Measurements from ENCODE around the gene TRAPPC6A. TPM values are rescaled to one million over a fixed set of nuclear protein-coding genes. Genes with fewer than 3 reads are reported as not detected.

The TRAPPC6A gene
- polyA plus RNA-seq, 1 donor, result 50.2 TPM

DNA sequence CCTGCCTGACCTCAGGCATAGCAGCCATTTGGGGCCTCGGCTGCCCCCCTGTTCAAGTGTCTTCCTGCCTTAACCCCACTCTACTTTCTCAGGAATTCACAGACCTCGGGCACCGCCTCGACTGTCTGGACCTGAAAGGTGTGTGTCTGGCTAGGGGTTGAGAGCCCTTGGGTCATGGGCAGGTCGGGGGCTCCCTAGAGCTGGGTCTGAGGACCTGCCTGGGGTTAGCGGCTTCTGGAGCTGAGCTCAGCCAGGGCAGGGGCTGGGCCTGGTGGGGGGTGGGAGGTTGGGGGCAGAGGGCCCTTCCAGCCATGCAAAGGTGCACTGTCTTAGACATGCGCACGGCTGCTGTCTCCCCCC is 37.9 kb downstream of the TRAPPC6A start:
- Histone ChIP-seq H3K27ac (ENCODE audit: low read length) (no peak overlapping the region), H3K4me1 (ENCODE audit: control insufficient read depth, insufficient read depth, low read length) (no peaks in the 10 kb centered on the region), H3K36me3 (ENCODE audit: control insufficient read depth, insufficient read depth, low read length) (peaks cover 52% of the 10 kb centered on the region), H3K4me3 (ENCODE audit: low read length) (no peak overlapping the region), H3K9me3 (ENCODE audit: control insufficient read depth, low read depth, low read length) (no peaks in the 10 kb centered on the region), H3K27me3 (ENCODE audit: control insufficient read depth, insufficient read depth, low read length) (no peaks in the 10 kb centered on the region)
- no peak for DNase-seq
- no CpG with 5 or more reads among the region's 8 CpGs for WGBS (ENCODE audit: insufficient coverage, low lambda C conversion rate)

GRCh38 chr19:45139286-45140143 is 38.5 kb downstream of the TRAPPC6A start:
- H3K4me1 ChIP-seq (ENCODE audit: control insufficient read depth, insufficient read depth, low read length), result no peaks in the 10 kb centered on the region
- no peak overlapping the region for H3K4me3 ChIP-seq (ENCODE audit: low read length)
- no peak for DNase-seq
- peaks cover 47% of the 10 kb centered on the region for H3K36me3 ChIP-seq (ENCODE audit: control insufficient read depth, insufficient read depth, low read length)
- H3K27me3 ChIP-seq (ENCODE audit: control insufficient read depth, insufficient read depth, low read length), result no peaks in the 10 kb centered on the region
- H3K27ac ChIP-seq (ENCODE audit: low read length), result no peak overlapping the region
- no peaks in the 10 kb centered on the region for H3K9me3 ChIP-seq (ENCODE audit: control insufficient read depth, low read depth, low read length)
- no CpG with 5 or more reads among the region's 24 CpGs for WGBS (ENCODE audit: insufficient coverage, low lambda C conversion rate)

DNA sequence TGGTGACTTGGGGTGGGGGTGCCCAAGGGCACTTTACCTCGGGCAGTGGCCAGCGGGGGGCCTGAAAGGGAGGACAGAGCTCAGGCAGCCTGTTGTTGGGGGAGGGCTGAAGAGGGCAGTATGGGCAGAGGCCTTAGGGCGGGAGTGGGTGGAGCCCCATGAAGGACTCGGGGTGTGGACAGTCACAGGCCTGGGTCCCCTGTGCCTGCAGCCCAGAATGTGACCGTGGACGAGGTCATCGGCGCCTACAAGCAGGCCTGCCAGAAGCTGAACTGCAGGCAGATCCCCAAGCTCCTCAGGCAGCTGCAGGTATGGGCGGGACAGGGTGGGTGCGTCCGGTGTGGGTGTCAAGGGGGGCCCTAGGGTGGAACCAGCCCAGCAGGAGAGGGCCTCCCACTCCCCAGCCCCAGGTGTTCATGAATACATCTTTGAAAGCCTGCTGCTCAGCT is 39.7 kb downstream of the TRAPPC6A start:
- peaks cover 44% of the 10 kb centered on the region for H3K36me3 ChIP-seq (ENCODE audit: control insufficient read depth, insufficient read depth, low read length)
- no peaks in the 10 kb centered on the region for H3K27me3 ChIP-seq (ENCODE audit: control insufficient read depth, insufficient read depth, low read length)
- H3K9me3 ChIP-seq (ENCODE audit: control insufficient read depth, low read depth, low read length), result no peaks in the 10 kb centered on the region
- no peaks in the 10 kb centered on the region for H3K4me1 ChIP-seq (ENCODE audit: control insufficient read depth, insufficient read depth, low read length)
- H3K4me3 ChIP-seq (ENCODE audit: low read length), result no peak overlapping the region
- no peak overlapping the region for H3K27ac ChIP-seq (ENCODE audit: low read length)
- no peak for DNase-seq
- WGBS (ENCODE audit: insufficient coverage, low lambda C conversion rate), result no CpG with 5 or more reads among the region's 11 CpGs

DNA sequence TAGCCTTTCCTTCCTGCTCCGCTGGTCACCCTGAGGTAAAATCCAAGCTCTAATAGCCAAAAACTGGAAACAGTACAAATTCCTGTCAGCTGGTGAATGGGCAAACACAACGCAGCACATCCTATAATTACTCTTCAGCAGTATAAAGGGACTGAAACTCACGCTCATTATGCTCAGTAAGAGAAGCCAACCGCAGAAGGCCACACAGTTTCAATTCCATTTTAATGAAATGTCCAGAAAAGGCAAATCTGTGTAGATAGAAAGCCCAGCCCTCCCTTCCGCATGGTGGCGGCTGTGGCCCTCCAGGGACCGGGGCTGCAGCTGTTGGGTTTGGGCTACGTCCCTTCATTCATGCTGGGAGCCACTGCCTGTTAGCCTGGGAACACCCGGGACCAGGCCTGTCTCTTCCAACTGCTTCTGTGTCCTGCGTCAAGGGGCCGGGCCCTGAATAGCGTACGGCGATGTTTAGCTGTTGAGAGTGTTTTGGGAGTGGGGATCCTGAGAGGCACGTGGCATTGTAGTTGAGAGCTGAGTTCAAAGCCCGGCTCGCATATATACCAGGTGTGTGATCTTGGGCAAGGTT is 40.8 kb downstream of the TRAPPC6A start:
- Histone ChIP-seq H3K4me3 (ENCODE audit: low read length) (no peak overlapping the region), H3K27ac (ENCODE audit: low read length) (no peak overlapping the region), H3K36me3 (ENCODE audit: control insufficient read depth, insufficient read depth, low read length) (peaks cover 33% of the 10 kb centered on the region), H3K4me1 (ENCODE audit: control insufficient read depth, insufficient read depth, low read length) (no peaks in the 10 kb centered on the region), H3K27me3 (ENCODE audit: control insufficient read depth, insufficient read depth, low read length) (no peaks in the 10 kb centered on the region), H3K9me3 (ENCODE audit: control insufficient read depth, low read depth, low read length) (no peaks in the 10 kb centered on the region)
- DNase-seq, result no peak
- WGBS (ENCODE audit: insufficient coverage, low lambda C conversion rate), result 80% methylated on average over 1 of the region's 17 CpGs

DNA sequence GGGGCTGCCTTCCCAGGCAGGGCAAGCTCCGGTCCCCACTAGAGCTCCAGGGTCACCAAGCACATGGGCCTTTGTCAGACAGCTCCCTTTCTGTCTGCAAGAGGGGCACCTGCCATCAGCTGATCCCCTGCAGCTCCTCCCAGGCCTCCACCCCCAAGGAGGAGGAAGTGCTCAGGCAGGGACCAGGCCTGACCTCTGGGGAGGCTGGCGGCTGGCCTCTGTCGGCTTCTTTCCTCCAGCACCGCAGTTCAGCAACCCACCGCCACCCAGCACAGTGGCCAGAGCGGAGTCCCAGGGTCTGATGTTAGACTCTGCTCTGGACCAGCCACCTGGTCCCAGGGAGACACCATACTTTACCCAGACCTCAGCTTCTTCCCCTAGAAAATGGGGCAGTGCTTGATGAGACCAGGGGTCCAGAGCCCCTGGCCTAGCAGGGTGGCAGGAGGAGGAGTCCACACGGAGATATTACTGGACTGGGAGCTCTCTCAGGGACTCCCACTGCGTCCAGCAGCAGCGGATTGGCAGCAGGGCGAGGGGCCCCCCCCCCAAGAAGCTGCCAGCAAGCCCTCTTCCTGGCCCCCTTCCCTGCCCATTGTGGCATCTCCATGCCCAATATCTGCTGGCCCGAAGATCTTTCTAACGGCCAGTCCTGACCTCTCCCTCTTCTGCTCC is 41.4 kb downstream of the TRAPPC6A start:
- H3K4me3 ChIP-seq (ENCODE audit: low read length), result no peak overlapping the region
- DNase-seq, result no peak
- H3K4me1 ChIP-seq (ENCODE audit: control insufficient read depth, insufficient read depth, low read length), result no peaks in the 10 kb centered on the region
- no CpG with 5 or more reads among the region's 12 CpGs for WGBS (ENCODE audit: insufficient coverage, low lambda C conversion rate)
- H3K36me3 ChIP-seq (ENCODE audit: control insufficient read depth, insufficient read depth, low read length), result peaks cover 27% of the 10 kb centered on the region
- no peaks in the 10 kb centered on the region for H3K27me3 ChIP-seq (ENCODE audit: control insufficient read depth, insufficient read depth, low read length)
- no peaks in the 10 kb centered on the region for H3K9me3 ChIP-seq (ENCODE audit: control insufficient read depth, low read depth, low read length)
- H3K27ac ChIP-seq (ENCODE audit: low read length), result no peak overlapping the region

- H3K9me3 ChIP-seq (ENCODE audit: control insufficient read depth, low read depth, low read length), result no peaks in the 10 kb centered on the region
- DNase-seq, result no peak
- H3K36me3 ChIP-seq (ENCODE audit: control insufficient read depth, insufficient read depth, low read length), result peaks cover 15% of the 10 kb centered on the region
- H3K27me3 ChIP-seq (ENCODE audit: control insufficient read depth, insufficient read depth, low read length), result no peaks in the 10 kb centered on the region
- peaks cover 2% of the 10 kb centered on the region for H3K4me1 ChIP-seq (ENCODE audit: control insufficient read depth, insufficient read depth, low read length)
- no peak overlapping the region for H3K4me3 ChIP-seq (ENCODE audit: low read length)
- H3K27ac ChIP-seq (ENCODE audit: low read length), result no peak overlapping the region
- WGBS (ENCODE audit: insufficient coverage, low lambda C conversion rate), result no CpG with 5 or more reads among the region's 21 CpGs
These were observed 42.7 kb downstream of the TRAPPC6A start for GRCh38 chr19:45135176-45135885.

DNA sequence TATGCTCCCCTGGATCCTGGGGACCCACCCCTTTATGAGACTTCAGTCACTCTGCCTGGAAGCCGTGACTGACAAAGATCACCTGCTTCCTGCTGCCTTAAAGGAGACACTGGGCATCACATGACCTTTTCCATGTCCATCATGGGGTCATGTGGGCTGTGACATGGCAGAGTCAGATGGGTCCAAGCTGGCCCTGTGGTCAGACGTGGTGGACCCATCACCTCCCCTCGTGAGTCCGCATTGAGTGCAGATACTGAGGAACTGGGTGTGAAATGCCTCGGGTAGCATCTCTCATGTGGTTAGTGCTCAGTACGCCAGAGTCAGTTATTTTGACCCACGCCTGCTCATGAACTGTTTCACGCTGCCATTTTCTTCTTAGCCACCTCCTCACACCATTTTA is 44.4 kb downstream of the TRAPPC6A start:
- Histone ChIP-seq H3K9me3 (ENCODE audit: control insufficient read depth, low read depth, low read length) (no peaks in the 10 kb centered on the region), H3K36me3 (ENCODE audit: control insufficient read depth, insufficient read depth, low read length) (peaks cover 13% of the 10 kb centered on the region), H3K27ac (ENCODE audit: low read length) (no peak overlapping the region), H3K27me3 (ENCODE audit: control insufficient read depth, insufficient read depth, low read length) (no peaks in the 10 kb centered on the region), H3K4me1 (ENCODE audit: control insufficient read depth, insufficient read depth, low read length) (peaks cover 9% of the 10 kb centered on the region), H3K4me3 (ENCODE audit: low read length) (no peak overlapping the region)
- WGBS (ENCODE audit: insufficient coverage, low lambda C conversion rate), result no CpG with 5 or more reads among the region's 8 CpGs
- DNase-seq, result no peak

- Histone ChIP-seq H3K27me3 (ENCODE audit: control insufficient read depth, insufficient read depth, low read length) (no peaks in the 10 kb centered on the region), H3K27ac (ENCODE audit: low read length) (no peak overlapping the region), H3K4me1 (ENCODE audit: control insufficient read depth, insufficient read depth, low read length) (peaks cover 16% of the 10 kb centered on the region), H3K4me3 (ENCODE audit: low read length) (no peak overlapping the region), H3K9me3 (ENCODE audit: control insufficient read depth, low read depth, low read length) (no peaks in the 10 kb centered on the region), H3K36me3 (ENCODE audit: control insufficient read depth, insufficient read depth, low read length) (peaks cover 10% of the 10 kb centered on the region)
- DNase-seq, result peak; percentile 35 to 60
- WGBS (ENCODE audit: insufficient coverage, low lambda C conversion rate), result no CpG with 5 or more reads among the region's 13 CpGs
These were observed 47.0 kb downstream of the TRAPPC6A start for GRCh38 chr19:45130888-45131615.

DNA sequence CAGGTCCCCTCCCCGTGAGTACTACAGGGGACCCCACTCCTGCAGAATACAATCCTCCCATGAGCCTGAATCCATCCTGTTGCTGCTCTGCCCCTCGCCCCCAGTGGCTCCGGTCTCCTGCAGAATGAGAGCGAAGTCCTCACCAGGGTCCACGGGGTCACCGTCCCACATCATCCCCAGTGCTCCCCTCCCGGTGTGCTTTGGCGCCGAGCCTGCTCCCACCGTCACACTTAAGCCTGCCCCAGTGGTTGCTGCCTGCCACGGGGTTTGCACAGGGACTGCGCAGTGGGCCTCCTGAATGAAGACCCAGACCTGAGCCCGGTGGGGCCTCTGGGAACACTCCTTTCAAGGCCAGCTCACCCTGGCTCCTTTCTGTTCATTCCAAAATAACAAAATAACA is 47.8 kb downstream of the TRAPPC6A start:
- no peak for DNase-seq
- peaks cover 9% of the 10 kb centered on the region for H3K36me3 ChIP-seq (ENCODE audit: control insufficient read depth, insufficient read depth, low read length)
- peaks cover 21% of the 10 kb centered on the region for H3K4me1 ChIP-seq (ENCODE audit: control insufficient read depth, insufficient read depth, low read length)
- no peak overlapping the region for H3K27ac ChIP-seq (ENCODE audit: low read length)
- H3K9me3 ChIP-seq (ENCODE audit: control insufficient read depth, low read depth, low read length), result no peaks in the 10 kb centered on the region
- no CpG with 5 or more reads among the region's 13 CpGs for WGBS (ENCODE audit: insufficient coverage, low lambda C conversion rate)
- H3K27me3 ChIP-seq (ENCODE audit: control insufficient read depth, insufficient read depth, low read length), result no peaks in the 10 kb centered on the region
- no peak overlapping the region for H3K4me3 ChIP-seq (ENCODE audit: low read length)

GRCh38 chr19:45128806-45129205 is 49.2 kb downstream of the TRAPPC6A start:
- H3K27me3 ChIP-seq (ENCODE audit: control insufficient read depth, insufficient read depth, low read length), result no peaks in the 10 kb centered on the region

More at GRCh38 chr19:45128806-45129205, 49.2 kb downstream of the TRAPPC6A start:
- H3K27ac ChIP-seq (ENCODE audit: low read length), result no peak overlapping the region
- WGBS (ENCODE audit: insufficient coverage, low lambda C conversion rate), result no CpG with 5 or more reads among the region's 5 CpGs
- peaks cover 7% of the 10 kb centered on the region for H3K36me3 ChIP-seq (ENCODE audit: control insufficient read depth, insufficient read depth, low read length)
- peaks cover 24% of the 10 kb centered on the region for H3K4me1 ChIP-seq (ENCODE audit: control insufficient read depth, insufficient read depth, low read length)
- no peaks in the 10 kb centered on the region for H3K9me3 ChIP-seq (ENCODE audit: control insufficient read depth, low read depth, low read length)
- no peak for DNase-seq
- H3K4me3 ChIP-seq (ENCODE audit: low read length), result no peak overlapping the region
